Left lobe of liver (tissue), 2 donors: ENCODE measurements around the gene RBM26. TPM values are rescaled to one million over a fixed set of nuclear protein-coding genes. Genes with fewer than 3 reads are reported as not detected.

Experiments used
- ATAC-seq: fragments of 200-7000 bp; cut with Tn5 transposase; one replicate; pipeline ENCODE4 v1.9.1; 2020; ENCODE audit warnings: mild to moderate bottlenecking, moderate library complexity
- DNase-seq: peaks from one replicate; pipeline ENCODE4 v3.0.0-alpha.2; 2020; ENCODE audit warnings: low spot score
- total RNA-seq: library from RNA; stranded (reverse); gene quantifications from one replicate; pipeline ENCODE4 v1.2.1, GENCODE V29; 2021
- donor health status: DM: no; HTN: no; CAD: no; lungs with moderate emphysema.
- donor health status: DM: no; HTN: yes; CAD: no.

The RBM26 gene, protein sequence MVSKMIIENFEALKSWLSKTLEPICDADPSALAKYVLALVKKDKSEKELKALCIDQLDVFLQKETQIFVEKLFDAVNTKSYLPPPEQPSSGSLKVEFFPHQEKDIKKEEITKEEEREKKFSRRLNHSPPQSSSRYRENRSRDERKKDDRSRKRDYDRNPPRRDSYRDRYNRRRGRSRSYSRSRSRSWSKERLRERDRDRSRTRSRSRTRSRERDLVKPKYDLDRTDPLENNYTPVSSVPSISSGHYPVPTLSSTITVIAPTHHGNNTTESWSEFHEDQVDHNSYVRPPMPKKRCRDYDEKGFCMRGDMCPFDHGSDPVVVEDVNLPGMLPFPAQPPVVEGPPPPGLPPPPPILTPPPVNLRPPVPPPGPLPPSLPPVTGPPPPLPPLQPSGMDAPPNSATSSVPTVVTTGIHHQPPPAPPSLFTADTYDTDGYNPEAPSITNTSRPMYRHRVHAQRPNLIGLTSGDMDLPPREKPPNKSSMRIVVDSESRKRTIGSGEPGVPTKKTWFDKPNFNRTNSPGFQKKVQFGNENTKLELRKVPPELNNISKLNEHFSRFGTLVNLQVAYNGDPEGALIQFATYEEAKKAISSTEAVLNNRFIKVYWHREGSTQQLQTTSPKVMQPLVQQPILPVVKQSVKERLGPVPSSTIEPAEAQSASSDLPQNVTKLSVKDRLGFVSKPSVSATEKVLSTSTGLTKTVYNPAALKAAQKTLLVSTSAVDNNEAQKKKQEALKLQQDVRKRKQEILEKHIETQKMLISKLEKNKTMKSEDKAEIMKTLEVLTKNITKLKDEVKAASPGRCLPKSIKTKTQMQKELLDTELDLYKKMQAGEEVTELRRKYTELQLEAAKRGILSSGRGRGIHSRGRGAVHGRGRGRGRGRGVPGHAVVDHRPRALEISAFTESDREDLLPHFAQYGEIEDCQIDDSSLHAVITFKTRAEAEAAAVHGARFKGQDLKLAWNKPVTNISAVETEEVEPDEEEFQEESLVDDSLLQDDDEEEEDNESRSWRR
- total RNA-seq, result 10.7 TPM

GRCh38 chr13:79405831-79406596 is at the start of gene RBM26:
RBM26 (minus strand) TSS chr13:79406255; CDS start chr13:79405774, 481 bp downstream.
- peak; percentile 92 for DNase-seq
- peak; percentile 89 for ATAC-seq

- DNase-seq (no peak), ATAC-seq (no peak)
Observed at GRCh38 chr13:79455331-79455730, 49.3 kb upstream of the RBM26 start.

DNA sequence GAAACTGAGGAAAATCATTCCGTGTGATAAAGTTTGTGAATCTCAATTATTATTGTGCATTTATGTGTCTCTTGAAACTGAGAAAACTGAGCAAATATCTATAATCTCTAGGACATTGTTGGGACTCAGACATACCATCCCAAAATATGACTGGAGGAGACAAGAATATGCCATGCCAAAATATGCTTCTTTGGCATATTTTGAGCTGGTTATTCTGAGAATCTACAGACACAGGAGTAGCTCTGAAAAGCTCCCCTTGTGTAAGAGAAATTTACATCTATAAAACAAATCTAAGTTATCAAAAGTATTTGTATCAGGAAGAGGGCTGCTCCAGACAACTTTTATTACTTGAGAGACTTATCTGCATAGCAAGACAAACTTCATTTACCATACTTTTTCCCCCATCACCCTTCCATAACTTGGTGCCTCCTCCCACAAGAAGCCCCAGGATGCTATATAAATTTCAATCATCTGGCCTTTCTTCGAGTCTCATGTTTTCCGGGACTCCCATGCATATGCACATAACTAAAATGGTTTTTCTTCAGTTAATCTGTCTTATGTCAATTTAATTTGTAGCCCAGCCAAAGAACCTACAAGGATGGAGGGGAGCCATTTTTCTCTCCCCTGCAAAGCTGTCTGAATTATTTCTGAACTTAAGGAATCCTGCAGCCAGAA is 46.3 kb upstream of the RBM26 start:
- ATAC-seq, result no peak
- no peak for DNase-seq

- ATAC-seq, result no peak
- DNase-seq, result no peak
Observed at GRCh38 chr13:79451500-79451962, 45.5 kb upstream of the RBM26 start.

- no peak for ATAC-seq
Observed at GRCh38 chr13:79450110-79450509, 44.1 kb upstream of the RBM26 start.

DNA sequence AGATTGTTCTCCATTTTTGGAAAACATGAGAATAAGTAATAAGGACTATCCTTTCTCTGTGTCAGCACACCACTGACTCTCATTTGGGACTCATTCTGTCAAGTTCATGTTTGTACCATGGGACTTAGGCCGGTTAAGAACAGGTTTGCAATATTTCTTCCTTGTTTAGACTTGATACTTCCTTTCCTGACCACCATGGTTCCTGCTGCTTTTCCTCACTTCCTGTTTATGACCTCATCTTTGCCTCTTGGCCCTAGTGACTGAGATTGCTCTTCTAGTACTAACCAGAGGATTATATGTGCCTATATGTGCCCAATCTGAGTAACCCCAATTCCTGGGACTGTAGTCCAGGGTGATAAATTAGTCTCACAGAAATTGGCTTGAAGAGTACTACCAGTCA is 42.4 kb upstream of the RBM26 start:
- ATAC-seq, result no peak
- DNase-seq, result no peak

More at GRCh38 chr13:79450110-79450509, 44.1 kb upstream of the RBM26 start:
- no peak for DNase-seq

GRCh38 chr13:79447741-79448140 is 41.7 kb upstream of the RBM26 start:
- no peak for ATAC-seq
- no peak for DNase-seq

DNA sequence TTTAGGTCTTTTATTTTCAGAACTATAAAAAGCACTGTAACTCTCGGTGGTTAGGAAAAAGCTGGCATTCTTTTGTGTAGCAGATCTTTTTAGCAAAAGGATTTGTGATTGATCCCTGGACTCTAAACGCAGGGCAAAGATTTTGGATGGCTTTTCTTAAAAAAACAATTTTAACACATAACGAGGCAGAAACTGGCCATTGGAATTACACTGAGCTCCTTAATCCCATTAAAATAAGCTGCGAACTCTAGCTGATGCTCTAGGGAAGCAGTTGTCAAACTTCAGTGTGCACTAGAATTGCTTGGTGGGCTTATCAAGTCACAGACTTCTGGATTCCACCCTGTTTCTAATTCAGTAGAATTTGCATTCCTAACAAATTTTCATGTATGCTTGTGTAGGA is 41.1 kb upstream of the RBM26 start:
- ATAC-seq (no peak), DNase-seq (no peak)

GRCh38 chr13:79445968-79446645 is 40.1 kb upstream of the RBM26 start:
- DNase-seq (no peak), ATAC-seq (no peak)

DNA sequence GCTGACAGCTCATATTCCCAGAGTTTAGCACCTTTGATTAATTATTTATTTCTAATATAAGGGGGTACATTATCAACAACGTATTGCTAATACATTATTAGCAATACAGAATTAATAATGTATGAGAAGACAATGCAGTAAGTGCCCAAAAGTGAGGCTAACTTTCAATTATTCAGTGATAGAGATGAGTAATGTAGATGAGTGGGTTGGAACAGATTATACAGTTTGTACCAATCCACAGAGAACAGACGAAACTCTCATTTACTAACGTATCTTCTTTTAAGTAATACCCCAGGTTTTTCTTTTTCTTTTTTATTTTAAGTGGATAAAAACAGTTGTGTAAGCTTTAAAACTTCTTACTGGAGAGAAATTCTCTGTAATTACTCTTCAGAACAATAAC is 36.7 kb upstream of the RBM26 start:
- no peak for DNase-seq
- ATAC-seq, result no peak

- ATAC-seq (no peak), DNase-seq (no peak)
Observed at GRCh38 chr13:79442221-79442620, 36.2 kb upstream of the RBM26 start.

DNA sequence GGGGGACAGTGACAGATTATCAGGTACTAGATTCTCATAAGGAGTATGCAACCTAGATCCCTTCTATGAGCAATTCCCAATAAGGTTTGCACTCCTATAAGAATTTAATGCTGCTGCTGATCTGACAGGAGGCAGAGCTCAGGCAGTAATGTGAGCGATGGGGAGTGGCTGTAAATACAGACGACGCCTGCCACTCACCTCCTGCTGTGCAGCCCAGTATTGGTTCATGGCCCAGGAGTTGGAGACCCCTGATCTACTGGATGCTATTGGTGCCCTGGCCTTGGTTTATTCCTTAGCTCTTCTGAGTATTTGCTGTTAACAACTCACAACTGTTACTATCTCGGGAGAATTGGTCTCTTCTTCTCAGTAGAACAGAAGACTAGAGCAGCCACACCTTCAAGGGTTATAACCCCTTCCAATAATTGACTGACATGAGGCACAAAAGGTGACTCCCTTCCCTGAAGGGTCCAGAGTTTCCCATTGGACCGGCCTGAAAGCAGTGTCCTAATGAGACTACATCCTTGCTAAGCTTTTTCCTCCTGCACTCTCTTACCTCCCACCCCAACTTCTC is 35.0 kb upstream of the RBM26 start:
- no peak for DNase-seq
- no peak for ATAC-seq

GRCh38 chr13:79439275-79439674 is 33.2 kb upstream of the RBM26 start:
- DNase-seq (no peak), ATAC-seq (no peak)

GRCh38 chr13:79435561-79435990 is 29.5 kb upstream of the RBM26 start:
- no peak for DNase-seq
- ATAC-seq, result no peak

DNA sequence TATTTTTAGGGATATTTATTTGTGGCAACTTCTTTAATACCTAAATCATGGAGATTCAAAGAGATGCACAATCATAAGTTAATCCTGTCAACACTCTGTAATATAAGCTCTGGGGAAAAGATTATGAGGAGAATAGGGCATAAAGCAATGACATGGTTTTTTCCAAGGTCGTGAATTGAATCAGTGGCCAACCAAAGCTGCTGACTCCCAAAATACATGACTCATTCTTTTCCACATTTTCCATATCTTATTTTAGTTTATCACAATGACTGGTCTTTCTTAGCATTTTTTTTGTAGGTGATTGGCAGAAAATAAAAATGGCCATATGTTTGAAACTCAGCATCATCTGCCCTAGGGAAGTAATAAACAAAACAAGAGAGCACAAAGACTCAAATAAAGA is 28.5 kb upstream of the RBM26 start:
- DNase-seq (no peak), ATAC-seq (no peak)

DNA sequence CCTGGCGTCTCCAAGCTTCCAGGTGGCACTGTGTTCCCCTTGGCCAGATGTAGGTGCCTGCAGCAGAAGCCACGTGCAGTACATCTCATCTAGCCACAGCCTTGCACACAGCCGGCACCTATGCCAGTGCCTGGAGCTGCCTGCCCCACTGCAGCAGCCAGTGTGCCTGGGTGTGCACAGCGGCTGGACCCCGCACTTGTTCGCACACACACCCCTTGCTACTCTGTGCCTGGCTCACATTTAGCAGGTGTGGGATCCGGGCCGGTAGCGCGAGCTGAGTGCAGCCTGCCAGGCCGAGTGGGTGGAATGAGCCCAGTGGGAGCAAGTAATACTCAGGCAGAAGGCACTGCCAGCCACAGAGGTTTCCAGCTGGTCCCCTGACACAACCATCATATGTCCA is 26.9 kb upstream of the RBM26 start:
- DNase-seq (no peak), ATAC-seq (no peak)

- no peak for ATAC-seq
- DNase-seq, result no peak
Observed at GRCh38 chr13:79432086-79432485, 26.0 kb upstream of the RBM26 start.

DNA sequence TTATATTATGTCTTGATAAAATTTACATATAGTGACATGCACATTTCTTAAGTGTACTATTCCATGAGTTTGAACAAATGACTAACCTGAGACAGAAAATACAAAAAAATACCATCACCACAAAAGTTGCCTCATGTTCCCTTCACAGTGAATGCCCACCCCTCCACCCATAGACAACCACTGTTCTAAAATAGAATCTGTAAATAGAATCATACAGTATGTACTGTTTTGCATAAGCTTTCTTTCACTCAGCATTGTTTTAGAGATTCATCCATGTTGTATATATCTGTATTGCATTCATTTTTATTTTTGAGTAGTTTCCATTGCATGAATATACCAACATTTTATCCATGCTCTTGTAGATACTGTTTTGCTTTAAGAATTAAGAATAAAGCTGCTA is 23.3 kb upstream of the RBM26 start:
- no peak for ATAC-seq
- no peak for DNase-seq

DNA sequence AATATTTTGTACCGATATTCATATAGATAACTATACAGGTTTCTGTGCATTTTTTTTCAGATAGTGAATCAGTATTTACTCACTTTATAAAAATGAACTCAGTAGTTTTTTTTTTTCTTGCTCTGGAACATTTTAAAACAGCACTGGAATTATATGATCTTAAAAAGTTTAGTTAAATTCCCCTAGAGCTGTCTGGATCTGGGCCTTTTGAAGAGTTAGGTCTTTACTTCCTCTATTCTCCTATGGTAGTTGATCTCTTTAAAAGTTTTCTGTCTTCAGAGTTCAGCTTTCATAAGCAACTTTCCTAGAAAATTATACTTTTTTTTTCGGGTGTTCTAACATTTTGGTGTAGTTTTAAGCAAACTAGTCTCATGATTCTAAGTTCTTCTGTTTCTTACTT is 21.8 kb upstream of the RBM26 start:
- ATAC-seq (no peak), DNase-seq (no peak)
